Measurements from ENCODE around the gene NR4A1. TPM values are rescaled to one million over a fixed set of nuclear protein-coding genes. Genes with fewer than 3 reads are reported as not detected.

Gene NR4A1
- polyA plus RNA-seq, 1 of the 3 experiments (the other 2 are of a cell fraction): 120 TPM

- ChIA-PET CTCF (interaction anchor here (0.5 to 15.6 kb wide), 7 partner anchors 8 to 67 kb away, joined by 3 to 279 read pairs (median 3); partner anchors contain the start of genes ATG101 and NR4A1), POLR2A (no interaction called here)
- no peak for DNase-seq
- Histone ChIP-seq H3K27me3 (ENCODE audit: insufficient read depth) (no peaks in the 10 kb centered on the region), H3K27ac (ENCODE audit: low read depth in 2 of 2, low read length in 1 of 2) (no peak overlapping the region), H3F3A (replicated peaks; ENCODE audit: insufficient read depth) (no peaks in the 10 kb centered on the region), H3K4me1 (ENCODE audit: control insufficient read depth in 1 of 2, insufficient read depth in 2 of 2, low read depth in 1 of 2, low read length in 1 of 2) (peaks cover 0 to 36% of the 10 kb centered on the region in 2 experiments; a peak in 1 of 4 replicates), H3K4me2 (no peak overlapping the region), H4K20me1 (ENCODE audit: insufficient read depth) (no peaks in the 10 kb centered on the region), H3K9ac (no peak overlapping the region), H3K79me2 (ENCODE audit: insufficient read depth) (no peaks in the 10 kb centered on the region), H3K9me3 (no peaks in the 10 kb centered on the region), H3K36me3 (replicated peaks in 1 of 2; ENCODE audit: control insufficient read depth in 1 of 2, insufficient read depth in 2 of 2, low read length in 1 of 2) (peaks cover 0 to 4% of the 10 kb centered on the region in 2 experiments), H2AFZ (ENCODE audit: low read depth) (no peak overlapping the region), H3K4me3 (ENCODE audit: low read depth in 2 of 2, low read length in 1 of 2) (no peak overlapping the region), H3K9me2 (no peaks in the 10 kb centered on the region)
- WGBS (ENCODE audit: low lambda C conversion rate): 60% methylated on average over 6 of the region's 14 CpGs
- TF ChIP-seq CTCF (IDR thresholded peaks at IDR 0.05) (no peak), FOXJ3 (CRISPR knock-in tag; IDR thresholded peaks at IDR 0.05) (no peak), NRF1 (IDR thresholded peaks at IDR 0.05; ENCODE audit: low read depth, low read length) (no peak), USF1 (IDR thresholded peaks at IDR 0.05; ENCODE audit: borderline replicate concordance, low read depth) (no peak), CHD2 (IDR thresholded peaks at IDR 0.05; ENCODE audit: low read length, partially characterized antibody) (no peak), SMC3 (IDR thresholded peaks at IDR 0.05; ENCODE audit: low read depth, low read length) (no peak), REST (IDR thresholded peaks at IDR 0.05; ENCODE audit: low read depth, low read length) (no peak), FOSL2 (IDR thresholded peaks at IDR 0.05; ENCODE audit: borderline replicate concordance, low read depth) (no peak), PBX3 (IDR thresholded peaks at IDR 0.05) (no peak), EP300 (IDR thresholded peaks at IDR 0.05; ENCODE audit: borderline replicate concordance in 1 of 2, low read depth in 1 of 2, low read length in 1 of 2) (no peak), MEF2A (IDR thresholded peaks at IDR 0.05; ENCODE audit: borderline replicate concordance, low read depth) (no peak), NFIC (IDR thresholded peaks at IDR 0.05; ENCODE audit: borderline replicate concordance) (no peak), YY1 (IDR thresholded peaks at IDR 0.05; ENCODE audit: low read depth) (no peak), RCOR1 (IDR thresholded peaks at IDR 0.05; ENCODE audit: low read length) (no peak), SIN3A (IDR thresholded peaks at IDR 0.05; ENCODE audit: borderline replicate concordance, low read depth, low read length) (no peak), RFX5 (IDR thresholded peaks at IDR 0.05; ENCODE audit: low read length) (no peak), TAF1 (IDR thresholded peaks at IDR 0.05; ENCODE audit: borderline replicate concordance, low read depth, low read length) (no peak), MAX (IDR thresholded peaks at IDR 0.05; ENCODE audit: low read depth) (no peak), ZBTB33 (IDR thresholded peaks at IDR 0.05; ENCODE audit: borderline replicate concordance, low read depth) (no peak)
Observed at GRCh38 chr12:52060498-52061177, 9.4 kb downstream of the NR4A1 start.

Measured in SK-N-SH (cell line).